ENCODE results near the gene PON2. TPM values are rescaled to one million over a fixed set of nuclear protein-coding genes. Genes with fewer than 3 reads are reported as not detected.
A peak's percentile ranks its signal among the peaks of the same experiment; 100 is the strongest.

Gene PON2
- total and polyA plus RNA-seq, 2 experiments from 2014 or later = 273 to 337 TPM

GRCh38 chr7:95411666-95412065 lies 23.2 kb downstream of the PON2 start:
- H3K9me2 ChIP-seq (replicated peaks; ENCODE audit: insufficient read depth) = no peaks in the 10 kb centered on the region
- no peaks in the 10 kb centered on the region for H4K20me1 ChIP-seq (ENCODE audit: insufficient read depth, poor library complexity, severe bottlenecking)
- peaks cover 13% of the 10 kb centered on the region for H3K79me2 ChIP-seq
- H3K27me3 ChIP-seq = no peaks in the 10 kb centered on the region
- H3K27ac ChIP-seq = no peak overlapping the region
- H3K9me3 ChIP-seq (ENCODE audit: low read depth) = no peaks in the 10 kb centered on the region
- no peak for TF ChIP-seq EZH2phosphoT487 (IDR thresholded peaks at IDR 0.05; ENCODE audit: low read depth, severe bottlenecking, unreplicated experiment)
- TF ChIP-seq, protein P1, sequence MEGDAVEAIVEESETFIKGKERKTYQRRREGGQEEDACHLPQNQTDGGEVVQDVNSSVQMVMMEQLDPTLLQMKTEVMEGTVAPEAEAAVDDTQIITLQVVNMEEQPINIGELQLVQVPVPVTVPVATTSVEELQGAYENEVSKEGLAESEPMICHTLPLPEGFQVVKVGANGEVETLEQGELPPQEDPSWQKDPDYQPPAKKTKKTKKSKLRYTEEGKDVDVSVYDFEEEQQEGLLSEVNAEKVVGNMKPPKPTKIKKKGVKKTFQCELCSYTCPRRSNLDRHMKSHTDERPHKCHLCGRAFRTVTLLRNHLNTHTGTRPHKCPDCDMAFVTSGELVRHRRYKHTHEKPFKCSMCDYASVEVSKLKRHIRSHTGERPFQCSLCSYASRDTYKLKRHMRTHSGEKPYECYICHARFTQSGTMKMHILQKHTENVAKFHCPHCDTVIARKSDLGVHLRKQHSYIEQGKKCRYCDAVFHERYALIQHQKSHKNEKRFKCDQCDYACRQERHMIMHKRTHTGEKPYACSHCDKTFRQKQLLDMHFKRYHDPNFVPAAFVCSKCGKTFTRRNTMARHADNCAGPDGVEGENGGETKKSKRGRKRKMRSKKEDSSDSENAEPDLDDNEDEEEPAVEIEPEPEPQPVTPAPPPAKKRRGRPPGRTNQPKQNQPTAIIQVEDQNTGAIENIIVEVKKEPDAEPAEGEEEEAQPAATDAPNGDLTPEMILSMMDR (IDR thresholded peaks at IDR 0.05; ENCODE audit: poor library complexity) = no peak
- no peak for TF ChIP-seq EZH2 (IDR thresholded peaks at IDR 0.05; ENCODE audit: borderline replicate concordance)
- no peaks in the 10 kb centered on the region for H3K4me1 ChIP-seq (ENCODE audit: insufficient read depth)
- no peaks in the 10 kb centered on the region for H3K36me3 ChIP-seq (replicated peaks; ENCODE audit: insufficient read depth, low read depth)
- 71% methylated on average over 4 of the region's 4 CpGs for WGBS (ENCODE audit: low lambda C conversion rate, missing lambda C conversion rate)
- no peak overlapping the region for H2AFZ ChIP-seq
- H3K4me2 ChIP-seq = no peak overlapping the region
- H3K4me3 ChIP-seq = no peak overlapping the region
- no peak for DNase-seq (ENCODE audit: low spot score)

GRCh38 chr7:95411036-95411435 lies 23.8 kb downstream of the PON2 start:
- Histone ChIP-seq H3K79me2 (peaks cover 13% of the 10 kb centered on the region), H3K9me2 (replicated peaks; ENCODE audit: insufficient read depth) (no peaks in the 10 kb centered on the region), H3K4me1 (ENCODE audit: insufficient read depth) (no peaks in the 10 kb centered on the region), H4K20me1 (ENCODE audit: insufficient read depth, poor library complexity, severe bottlenecking) (no peaks in the 10 kb centered on the region), H3K9me3 (ENCODE audit: low read depth) (no peaks in the 10 kb centered on the region), H2AFZ (no peak overlapping the region), H3K4me2 (no peak overlapping the region), H3K27me3 (no peaks in the 10 kb centered on the region), H3K27ac (no peak overlapping the region), H3K4me3 (no peak overlapping the region), H3K36me3 (replicated peaks; ENCODE audit: insufficient read depth, low read depth) (no peaks in the 10 kb centered on the region)
- 87% methylated on average over 3 of the region's 3 CpGs for WGBS (ENCODE audit: low lambda C conversion rate, missing lambda C conversion rate)
- DNase-seq (ENCODE audit: low spot score) = no peak
- TF ChIP-seq, protein P1 (IDR thresholded peaks at IDR 0.05; ENCODE audit: poor library complexity) = no peak
- TF ChIP-seq EZH2 (IDR thresholded peaks at IDR 0.05; ENCODE audit: borderline replicate concordance) = no peak

DNA sequence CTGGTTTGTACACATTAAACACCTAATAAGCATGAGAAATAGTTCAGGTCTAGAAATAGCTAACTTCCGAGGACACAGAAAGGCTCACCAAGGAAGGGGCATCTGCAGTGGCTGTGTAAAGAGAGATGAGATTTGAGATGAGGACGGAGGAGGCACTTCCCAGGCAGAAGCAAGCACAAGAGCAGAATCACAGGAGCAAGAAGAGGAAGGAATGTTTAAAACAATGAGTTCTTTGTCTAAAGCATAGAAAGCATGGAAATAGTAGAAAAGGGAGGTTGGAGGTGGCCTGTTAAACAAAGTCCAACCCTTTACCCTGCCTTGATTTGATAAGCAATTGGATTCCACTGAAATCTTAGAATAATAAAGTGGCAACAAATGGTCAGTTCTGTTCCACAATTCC lies 27.1 kb downstream of the PON2 start:
- no peak for DNase-seq (ENCODE audit: low spot score)
- Histone ChIP-seq H3K9me3 (ENCODE audit: low read depth) (no peaks in the 10 kb centered on the region), H3K36me3 (replicated peaks; ENCODE audit: insufficient read depth, low read depth) (no peaks in the 10 kb centered on the region), H3K4me2 (no peak overlapping the region), H4K20me1 (ENCODE audit: insufficient read depth, poor library complexity, severe bottlenecking) (no peaks in the 10 kb centered on the region), H3K9me2 (replicated peaks; ENCODE audit: insufficient read depth) (no peaks in the 10 kb centered on the region), H2AFZ (no peak overlapping the region), H3K27ac (peak overlapping the region; percentile 44), H3K4me3 (no peak overlapping the region), H3K4me1 (ENCODE audit: insufficient read depth) (no peaks in the 10 kb centered on the region), H3K27me3 (no peaks in the 10 kb centered on the region), H3K79me2 (no peaks in the 10 kb centered on the region)
- TF ChIP-seq, protein P1 (IDR thresholded peaks at IDR 0.05; ENCODE audit: poor library complexity) = no peak
- TF ChIP-seq EZH2 (IDR thresholded peaks at IDR 0.05; ENCODE audit: borderline replicate concordance) (no peak), EZH2phosphoT487 (IDR thresholded peaks at IDR 0.05; ENCODE audit: low read depth, severe bottlenecking, unreplicated experiment) (no peak)
- 33% methylated on average over 2 of the region's 2 CpGs for WGBS (ENCODE audit: low lambda C conversion rate, missing lambda C conversion rate)

- 93% methylated on average over 6 of the region's 6 CpGs for WGBS (ENCODE audit: low lambda C conversion rate, missing lambda C conversion rate)
- Histone ChIP-seq H3K36me3 (replicated peaks; ENCODE audit: insufficient read depth, low read depth) (no peaks in the 10 kb centered on the region), H3K79me2 (no peaks in the 10 kb centered on the region), H2AFZ (no peak overlapping the region), H3K9me3 (ENCODE audit: low read depth) (no peaks in the 10 kb centered on the region), H3K9me2 (replicated peaks; ENCODE audit: insufficient read depth) (no peaks in the 10 kb centered on the region), H3K4me2 (no peak overlapping the region), H3K4me3 (no peak overlapping the region), H4K20me1 (ENCODE audit: insufficient read depth, poor library complexity, severe bottlenecking) (no peaks in the 10 kb centered on the region), H3K27me3 (no peaks in the 10 kb centered on the region), H3K27ac (no peak overlapping the region), H3K4me1 (ENCODE audit: insufficient read depth) (no peaks in the 10 kb centered on the region)
- TF ChIP-seq EZH2 (IDR thresholded peaks at IDR 0.05; ENCODE audit: borderline replicate concordance) (no peak), EZH2phosphoT487 (IDR thresholded peaks at IDR 0.05; ENCODE audit: low read depth, severe bottlenecking, unreplicated experiment) (no peak)
- TF ChIP-seq, protein P1 (IDR thresholded peaks at IDR 0.05; ENCODE audit: poor library complexity) = no peak
- no peak for DNase-seq (ENCODE audit: low spot score)
Observed at GRCh38 chr7:95405800-95406199, 29.0 kb downstream of the PON2 start.

Measured in hepatocyte (in vitro differentiated cells).